GM12873 (cell line): ENCODE data around the gene TOX2.

ENCODE experiments used
- CTCF ChIP-seq: IDR thresholded peaks from 2 replicates; pipeline ENCODE4 v1.5.1; 2012; ENCODE audit warnings: low read depth, mild to moderate bottlenecking, moderate library complexity, low read length, control low read depth; ENCODE audit not compliant: insufficient read depth; ENCODE audit errors: missing control alignments

The TOX2 gene

DNA sequence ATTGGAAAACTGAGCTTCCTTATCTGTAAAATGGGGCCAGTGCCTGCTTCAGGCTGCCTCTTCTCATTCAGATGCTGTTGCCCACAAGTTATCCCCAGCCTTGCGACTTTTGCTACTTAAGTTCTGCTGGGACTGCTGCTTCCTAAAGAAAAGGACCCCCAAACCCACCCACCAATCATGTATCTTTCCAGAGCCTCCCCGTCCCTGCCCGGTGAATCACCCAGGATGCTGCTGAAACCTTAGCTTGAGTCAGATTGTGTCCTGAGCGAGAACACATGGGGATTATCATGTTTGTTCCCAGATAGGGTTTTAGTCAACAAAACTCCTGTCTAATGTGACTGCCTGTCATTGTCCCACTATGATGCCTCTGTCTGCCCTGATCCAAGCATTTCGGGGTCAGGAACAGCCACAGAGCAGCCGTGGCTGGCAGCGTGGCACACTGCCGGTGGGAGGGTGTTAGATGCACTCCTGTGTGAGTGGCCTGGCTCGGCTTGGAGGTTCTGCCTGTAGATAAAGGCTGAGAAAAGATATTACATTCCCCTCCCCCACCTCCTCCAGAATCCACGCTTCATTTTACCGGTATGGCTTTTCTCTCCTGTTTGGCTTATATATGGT, 79.9 kb downstream of the TOX2 start:
- TF ChIP-seq CTCF: no peak

DNA sequence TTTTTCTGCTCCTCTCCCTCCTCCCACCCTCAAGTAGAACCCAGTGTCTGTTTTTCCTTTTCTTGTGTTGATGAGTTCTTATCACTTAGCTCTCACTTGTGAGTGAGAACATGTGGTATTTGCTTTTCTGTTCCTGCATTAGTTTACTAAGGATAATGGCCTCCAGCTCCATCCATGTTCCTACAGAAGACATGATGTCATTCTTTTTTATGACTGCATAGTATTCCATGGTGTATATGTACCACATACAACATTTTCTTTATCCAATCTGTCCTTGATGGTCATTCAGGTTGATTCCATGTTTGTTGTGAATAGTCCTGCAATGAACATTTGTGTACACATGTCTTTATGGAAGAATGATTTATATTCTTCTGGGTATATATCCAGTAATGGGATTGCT, 81.0 kb downstream of the TOX2 start:
- no peak for TF ChIP-seq CTCF

- TF ChIP-seq CTCF: no peak
Observed at GRCh38 chr20:43996240-43996930, 81.7 kb downstream of the TOX2 start.

- no peak for TF ChIP-seq CTCF
Observed at GRCh38 chr20:43999848-44000247, 85.2 kb downstream of the TOX2 start.

DNA sequence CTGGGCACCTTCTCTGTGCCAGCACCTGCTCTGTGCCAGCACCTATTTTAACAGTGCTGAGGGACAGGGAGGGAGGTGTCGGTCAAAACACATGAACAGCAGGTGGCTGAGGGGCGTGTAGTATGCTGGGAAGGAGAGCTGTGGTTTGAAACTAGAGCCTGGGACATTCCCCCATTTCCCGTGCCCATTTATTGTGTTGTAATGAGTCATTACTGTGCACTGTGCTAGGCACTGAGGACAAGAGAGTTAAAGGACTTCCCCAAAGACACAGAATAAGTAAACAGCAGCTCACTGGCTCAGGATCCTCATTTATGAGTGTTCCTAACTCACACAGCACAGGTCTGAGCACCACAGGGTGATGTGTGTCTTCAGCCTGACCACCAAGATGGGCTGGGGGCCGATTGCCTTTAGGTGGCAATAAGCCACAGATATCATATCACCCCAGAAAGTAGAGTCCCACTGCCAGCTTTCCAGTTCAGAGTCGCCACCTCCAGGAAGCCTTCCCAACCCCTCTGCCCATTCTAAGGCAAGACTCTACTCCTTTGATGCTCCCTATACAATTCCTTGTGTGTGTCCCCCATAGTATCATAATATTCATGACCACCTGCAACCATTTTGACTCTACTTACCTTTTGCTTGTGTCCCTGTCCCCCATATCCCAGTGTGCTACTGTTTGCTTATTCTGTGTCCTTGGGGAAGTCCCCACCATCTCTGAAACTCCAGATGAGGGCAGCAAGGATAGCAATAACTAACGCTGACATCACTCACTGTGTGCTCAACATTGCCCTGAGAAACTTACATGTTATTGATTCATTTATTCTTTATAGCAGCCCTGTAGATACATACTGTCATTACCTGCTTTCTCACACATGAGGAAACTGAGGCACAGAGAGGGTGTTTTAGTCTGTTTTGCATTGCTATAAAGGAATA, 87.3 kb downstream of the TOX2 start:
- no peak for TF ChIP-seq CTCF

DNA sequence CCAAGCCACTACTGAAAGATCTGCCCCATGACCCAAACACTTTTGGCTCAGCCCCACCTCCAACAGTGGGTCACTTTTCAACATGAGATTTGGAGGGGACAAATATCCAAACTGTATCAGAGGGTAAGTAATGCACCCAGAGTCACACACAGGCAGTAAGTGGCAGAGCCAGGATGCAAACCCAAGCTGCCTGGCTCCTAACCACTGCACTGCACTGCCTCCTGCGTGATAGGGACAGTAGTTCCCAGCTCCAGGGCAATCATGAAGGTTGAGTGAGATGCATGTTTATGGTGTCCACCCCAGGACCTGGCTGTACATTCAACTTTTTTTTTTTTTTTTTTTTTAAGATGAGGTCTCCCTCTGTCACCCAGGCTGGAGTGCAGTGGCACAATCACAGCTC, 88.2 kb downstream of the TOX2 start:
- no peak for TF ChIP-seq CTCF

DNA sequence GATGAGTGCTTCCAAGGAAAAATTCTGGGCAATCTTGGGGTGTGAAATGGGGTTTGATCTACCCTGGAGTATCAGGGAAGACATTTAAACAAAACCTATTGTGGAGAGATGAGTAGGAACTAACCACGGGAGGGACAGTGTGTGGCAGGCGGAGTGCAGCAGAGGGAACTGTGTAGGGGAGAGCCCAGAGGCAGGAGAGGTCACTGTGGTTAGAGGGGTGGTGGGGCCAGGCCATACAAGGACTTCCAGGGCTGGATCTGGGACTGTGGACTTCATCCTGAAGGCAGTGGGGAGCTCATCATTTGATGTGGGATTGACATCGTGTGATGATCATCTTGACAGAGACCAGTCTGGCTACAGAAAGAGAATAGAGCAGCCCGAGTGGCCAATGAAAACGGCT, 89.0 kb downstream of the TOX2 start:
- TF ChIP-seq CTCF: no peak
